ENCODE results near the gene HABP4. TPM values are rescaled to one million over a fixed set of nuclear protein-coding genes. Genes with fewer than 3 reads are reported as not detected.
A peak's percentile ranks its signal among the peaks of the same experiment; 100 is the strongest.

The HABP4 gene
- total and polyA plus RNA-seq, 10 donors: 6.3 to 10.6 (median 7.7) TPM

GRCh38 chr9:96505316-96505991 lies 55.5 kb downstream of the HABP4 start:
- peaks cover 0 to 21% (median 0%) of the 10 kb centered on the region in 6 donors for H3K36me3 ChIP-seq
- WGBS, 5 donors: 79 to 95% (median 91%) methylated on average over 13 of the region's 13 CpGs
- peaks cover 0 to 7% (median 2%) of the 10 kb centered on the region in 6 donors for H3K4me1 ChIP-seq
- H3K27me3 ChIP-seq (replicated peaks in 1 of 7): no peaks in the 10 kb centered on the region
- no peak overlapping the region for H3K27ac ChIP-seq
- no peak overlapping the region for H3K4me3 ChIP-seq
- intact Hi-C loops (cut with DNase I; ENCODE audit: low total_unique reads): no loop called here
- H3K9me3 ChIP-seq: no peaks in the 10 kb centered on the region
- DNase-seq: no peak
- TF ChIP-seq POLR2AphosphoS5 (IDR thresholded peaks at IDR 0.05): no peak
- no peak for TF ChIP-seq POLR2A (IDR thresholded peaks at IDR 0.05)

- no peak overlapping the region for H3K4me3 ChIP-seq
- H3K9me3 ChIP-seq: no peaks in the 10 kb centered on the region
- TF ChIP-seq POLR2A (IDR thresholded peaks at IDR 0.05): no peak
- no peak for TF ChIP-seq POLR2AphosphoS5 (IDR thresholded peaks at IDR 0.05)
- TF ChIP-seq, protein P1, sequence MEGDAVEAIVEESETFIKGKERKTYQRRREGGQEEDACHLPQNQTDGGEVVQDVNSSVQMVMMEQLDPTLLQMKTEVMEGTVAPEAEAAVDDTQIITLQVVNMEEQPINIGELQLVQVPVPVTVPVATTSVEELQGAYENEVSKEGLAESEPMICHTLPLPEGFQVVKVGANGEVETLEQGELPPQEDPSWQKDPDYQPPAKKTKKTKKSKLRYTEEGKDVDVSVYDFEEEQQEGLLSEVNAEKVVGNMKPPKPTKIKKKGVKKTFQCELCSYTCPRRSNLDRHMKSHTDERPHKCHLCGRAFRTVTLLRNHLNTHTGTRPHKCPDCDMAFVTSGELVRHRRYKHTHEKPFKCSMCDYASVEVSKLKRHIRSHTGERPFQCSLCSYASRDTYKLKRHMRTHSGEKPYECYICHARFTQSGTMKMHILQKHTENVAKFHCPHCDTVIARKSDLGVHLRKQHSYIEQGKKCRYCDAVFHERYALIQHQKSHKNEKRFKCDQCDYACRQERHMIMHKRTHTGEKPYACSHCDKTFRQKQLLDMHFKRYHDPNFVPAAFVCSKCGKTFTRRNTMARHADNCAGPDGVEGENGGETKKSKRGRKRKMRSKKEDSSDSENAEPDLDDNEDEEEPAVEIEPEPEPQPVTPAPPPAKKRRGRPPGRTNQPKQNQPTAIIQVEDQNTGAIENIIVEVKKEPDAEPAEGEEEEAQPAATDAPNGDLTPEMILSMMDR (IDR thresholded peaks at IDR 0.05 in 8 of 11, conservative IDR thresholded peaks at IDR 0.05 in 3 of 11): no peak
- intact Hi-C loops (cut with DNase I; ENCODE audit: low total_unique reads): no loop called here
- DNase-seq: no peak
- peaks cover 0 to 8% (median 2%) of the 10 kb centered on the region in 6 donors for H3K4me1 ChIP-seq
- H3K27ac ChIP-seq: peak overlapping the region in 3 of 8 donors; percentile 6 to 37 (median 26)
- peaks cover 0 to 25% (median under 1%) of the 10 kb centered on the region in 6 donors for H3K36me3 ChIP-seq
- no peaks in the 10 kb centered on the region for H3K27me3 ChIP-seq (replicated peaks in 1 of 7)
- 78 to 88% (median 86%) methylated on average over 14 of the region's 14 CpGs for WGBS, 5 donors
These were observed 58.4 kb downstream of the HABP4 start for GRCh38 chr9:96508227-96508940.

DNA sequence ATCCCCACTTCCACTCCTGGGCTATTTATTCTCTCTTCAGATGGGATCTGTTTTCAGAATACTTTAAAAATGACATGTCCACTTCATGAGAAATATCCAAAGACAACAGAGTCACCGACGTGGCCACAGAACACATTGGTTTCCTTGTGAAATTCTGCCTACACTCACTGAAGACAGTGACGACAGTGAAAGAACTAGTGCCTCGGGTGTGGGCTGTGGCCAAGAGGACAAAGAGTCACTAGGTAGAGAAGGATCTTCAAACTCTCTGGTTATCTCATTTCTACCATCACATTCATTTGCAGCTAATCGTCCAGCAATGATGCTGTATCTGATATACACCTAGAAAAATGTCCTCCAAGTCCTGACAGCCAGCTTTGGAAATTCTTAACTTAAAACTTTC lies 59.1 kb downstream of the HABP4 start:
- DNase-seq: no peak
- H3K4me1 ChIP-seq: peaks cover 0 to 8% (median 2%) of the 10 kb centered on the region in 6 donors
- 84 to 95% (median 92%) methylated on average over 5 of the region's 5 CpGs for WGBS, 5 donors
- H3K27me3 ChIP-seq (replicated peaks in 1 of 7): no peaks in the 10 kb centered on the region
- H3K4me3 ChIP-seq: no peak overlapping the region
- TF ChIP-seq POLR2A (IDR thresholded peaks at IDR 0.05): no peak
- TF ChIP-seq, protein P1 (IDR thresholded peaks at IDR 0.05 in 8 of 11, conservative IDR thresholded peaks at IDR 0.05 in 3 of 11): no peak
- TF ChIP-seq POLR2AphosphoS5 (IDR thresholded peaks at IDR 0.05): no peak
- intact Hi-C loops (cut with DNase I; ENCODE audit: low total_unique reads): no loop called here
- peaks cover 0 to 28% (median 4%) of the 10 kb centered on the region in 6 donors for H3K36me3 ChIP-seq
- peak overlapping the region in 2 of 8 donors; percentile 26 to 37 for H3K27ac ChIP-seq
- no peaks in the 10 kb centered on the region for H3K9me3 ChIP-seq

GRCh38 chr9:96509848-96510247 lies 59.9 kb downstream of the HABP4 start:
- TF ChIP-seq, protein P1 (IDR thresholded peaks at IDR 0.05 in 8 of 11, conservative IDR thresholded peaks at IDR 0.05 in 3 of 11): no peak
- no peak for TF ChIP-seq POLR2AphosphoS5 (IDR thresholded peaks at IDR 0.05)
- TF ChIP-seq POLR2A (IDR thresholded peaks at IDR 0.05): no peak
- no peaks in the 10 kb centered on the region for H3K9me3 ChIP-seq
- H3K4me3 ChIP-seq: no peak overlapping the region
- peak overlapping the region in 1 of 8 donors; percentile 26 for H3K27ac ChIP-seq
- 59 to 69% (median 64%) methylated on average over 2 of the region's 2 CpGs for WGBS, 5 donors
- no peak for DNase-seq
- peaks cover 0 to 8% (median 2%) of the 10 kb centered on the region in 6 donors for H3K4me1 ChIP-seq
- H3K36me3 ChIP-seq: peaks cover 0 to 31% (median 4%) of the 10 kb centered on the region in 6 donors
- H3K27me3 ChIP-seq (replicated peaks in 1 of 7): no peaks in the 10 kb centered on the region
- intact Hi-C loops (cut with DNase I; ENCODE audit: low total_unique reads): no loop called here

All from spleen (tissue), 11 donors.